ENCODE results near the gene ITPRIP. TPM values are rescaled to one million over a fixed set of nuclear protein-coding genes. Genes with fewer than 3 reads are reported as not detected.

Gene ITPRIP
- total RNA-seq, 1 experiment from 2014 or later, result 12.0 TPM

DNA sequence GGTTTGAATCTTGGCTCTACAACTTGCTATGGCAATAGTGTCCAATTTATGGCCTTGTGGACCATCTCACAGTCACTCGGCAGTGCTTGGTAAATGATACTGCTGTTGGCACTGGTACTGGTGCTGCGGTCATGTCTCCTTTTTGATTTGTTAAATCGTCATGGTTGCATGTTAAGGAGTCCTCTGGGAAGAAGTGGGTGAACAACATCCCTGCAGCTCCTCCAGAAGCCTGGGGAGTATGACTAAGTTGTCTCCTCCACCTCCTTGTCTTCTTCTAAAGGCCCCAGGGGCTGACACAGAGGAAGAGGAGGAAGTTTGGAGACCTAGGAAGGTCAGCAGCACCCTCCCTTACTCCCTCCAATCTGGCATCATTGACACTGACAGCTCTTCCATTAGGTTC, 8.5 kb downstream of the ITPRIP start:
- H3K9ac ChIP-seq (ENCODE audit: low read length), result peak overlapping the region; percentile 64

DNA sequence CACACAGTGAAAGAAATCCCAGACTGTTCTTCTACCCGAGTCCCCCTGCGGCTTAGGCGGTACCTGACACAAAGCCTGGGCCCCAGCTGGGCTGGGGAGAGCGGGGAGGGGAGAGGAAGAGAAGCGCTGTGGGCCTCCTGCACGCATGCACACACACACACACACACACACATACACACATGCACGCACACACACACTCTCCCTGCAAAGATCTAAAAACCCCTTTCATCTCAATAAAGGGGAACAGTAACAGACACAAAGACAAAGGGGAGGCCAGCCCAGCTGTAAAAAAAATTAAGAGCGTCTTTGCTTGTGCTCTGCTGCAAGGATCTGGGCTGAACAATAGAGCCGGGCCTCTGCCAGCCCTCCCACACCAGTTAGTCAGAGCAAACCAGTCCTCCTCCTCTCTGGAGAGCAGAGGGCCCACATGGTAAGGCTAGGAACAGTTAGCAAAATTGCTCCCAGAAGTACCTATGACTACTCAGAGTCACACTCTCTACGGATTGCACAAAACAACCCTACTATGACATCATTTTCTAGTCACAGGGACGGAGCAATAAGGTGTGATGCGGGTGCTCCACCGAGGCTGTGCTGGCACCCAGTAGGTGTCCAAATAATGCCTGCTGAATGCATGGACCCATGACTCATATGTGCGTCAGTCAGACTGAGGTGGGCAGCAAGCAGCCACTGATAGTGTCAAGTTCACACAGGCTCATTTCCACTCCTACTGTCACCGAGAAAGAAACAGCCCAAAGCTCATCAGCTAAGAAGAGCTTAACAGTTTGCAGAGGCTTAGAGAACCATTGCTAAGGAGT, 9.2 kb downstream of the ITPRIP start:
- no peaks in the 10 kb centered on the region for H3K9me2 ChIP-seq (ENCODE audit: insufficient read depth)
- H3K9me3 ChIP-seq (ENCODE audit: control insufficient read depth in 1 of 2, insufficient read depth in 1 of 2, low read depth in 1 of 2, low read length in 2 of 2), result no peaks in the 10 kb centered on the region
- peaks cover 78% of the 10 kb centered on the region for H3K79me2 ChIP-seq (ENCODE audit: insufficient read depth, low read length)
- H3K36me3 ChIP-seq (ENCODE audit: control insufficient read depth in 1 of 2, insufficient read depth in 2 of 2, low read length in 2 of 2), result no peaks in the 10 kb centered on the region
- POLR2A ChIA-PET, result interaction anchor here (1.0 to 1.3 kb wide), 3 partner anchors 9 to 18 kb away, joined by 3 to 5 read pairs (median 3); partner anchors contain the start of gene ITPRIP
- DNase-seq (ENCODE audit: low read depth, low spot score) (peak; percentile 94), ATAC-seq (peak; percentile 78)
- H3K27ac ChIP-seq (ENCODE audit: low read depth, low read length), result peak overlapping the region; percentile 87
- peak overlapping the region; percentile 85 for H3K4me2 ChIP-seq (ENCODE audit: low read length)
- CTCF ChIA-PET, result interaction anchor here (1.0 to 2.4 kb wide), 5 partner anchors 9 to 54 kb away, joined by 3 to 7 read pairs (median 3); partner anchors contain the start of genes CFAP58 and ITPRIP
- H3K9ac ChIP-seq (ENCODE audit: low read length), result peak overlapping the region; percentile 64
- no peaks in the 10 kb centered on the region for H3K27me3 ChIP-seq (ENCODE audit: insufficient read depth, low read length)
- intact Hi-C loops (cut with micrococcal nuclease), result loop anchor here (1.0 kb wide), 1 partner anchor 9 kb away; the partner anchor contains the start of gene ITPRIP
- no peaks in the 10 kb centered on the region for H4K20me1 ChIP-seq (ENCODE audit: insufficient read depth)
- peaks cover 61 to 66% of the 10 kb centered on the region in 2 experiments for H3K4me1 ChIP-seq (ENCODE audit: control insufficient read depth in 1 of 2, insufficient read depth in 2 of 2, low read length in 2 of 2)
- RAD21 ChIA-PET (ENCODE audit: low non-redundant PET in 1 of 2, low total read pairs in 2 of 2, uncharacterized antibody in 2 of 2, unreplicated experiment in 2 of 2), result no interaction called here
- peak overlapping the region; percentile 37 for H2AFZ ChIP-seq (ENCODE audit: low read depth, low read length, poor library complexity, severe bottlenecking)
- TF ChIP-seq ELF1 (IDR thresholded peaks at IDR 0.05; ENCODE audit: borderline replicate concordance, low read depth), result no peak
- peak; percentile 23 for TF ChIP-seq YY1 (IDR thresholded peaks at IDR 0.05; ENCODE audit: extremely low read depth, insufficient replicate concordance, low read depth, low read length)
- TF ChIP-seq, protein P1, sequence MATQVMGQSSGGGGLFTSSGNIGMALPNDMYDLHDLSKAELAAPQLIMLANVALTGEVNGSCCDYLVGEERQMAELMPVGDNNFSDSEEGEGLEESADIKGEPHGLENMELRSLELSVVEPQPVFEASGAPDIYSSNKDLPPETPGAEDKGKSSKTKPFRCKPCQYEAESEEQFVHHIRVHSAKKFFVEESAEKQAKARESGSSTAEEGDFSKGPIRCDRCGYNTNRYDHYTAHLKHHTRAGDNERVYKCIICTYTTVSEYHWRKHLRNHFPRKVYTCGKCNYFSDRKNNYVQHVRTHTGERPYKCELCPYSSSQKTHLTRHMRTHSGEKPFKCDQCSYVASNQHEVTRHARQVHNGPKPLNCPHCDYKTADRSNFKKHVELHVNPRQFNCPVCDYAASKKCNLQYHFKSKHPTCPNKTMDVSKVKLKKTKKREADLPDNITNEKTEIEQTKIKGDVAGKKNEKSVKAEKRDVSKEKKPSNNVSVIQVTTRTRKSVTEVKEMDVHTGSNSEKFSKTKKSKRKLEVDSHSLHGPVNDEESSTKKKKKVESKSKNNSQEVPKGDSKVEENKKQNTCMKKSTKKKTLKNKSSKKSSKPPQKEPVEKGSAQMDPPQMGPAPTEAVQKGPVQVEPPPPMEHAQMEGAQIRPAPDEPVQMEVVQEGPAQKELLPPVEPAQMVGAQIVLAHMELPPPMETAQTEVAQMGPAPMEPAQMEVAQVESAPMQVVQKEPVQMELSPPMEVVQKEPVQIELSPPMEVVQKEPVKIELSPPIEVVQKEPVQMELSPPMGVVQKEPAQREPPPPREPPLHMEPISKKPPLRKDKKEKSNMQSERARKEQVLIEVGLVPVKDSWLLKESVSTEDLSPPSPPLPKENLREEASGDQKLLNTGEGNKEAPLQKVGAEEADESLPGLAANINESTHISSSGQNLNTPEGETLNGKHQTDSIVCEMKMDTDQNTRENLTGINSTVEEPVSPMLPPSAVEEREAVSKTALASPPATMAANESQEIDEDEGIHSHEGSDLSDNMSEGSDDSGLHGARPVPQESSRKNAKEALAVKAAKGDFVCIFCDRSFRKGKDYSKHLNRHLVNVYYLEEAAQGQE (IDR thresholded peaks at IDR 0.05; ENCODE audit: low read depth), result no peak
- TF ChIP-seq TCF7L2 (IDR thresholded peaks at IDR 0.05; ENCODE audit: borderline replicate concordance, extremely low read depth, insufficient read depth, insufficient read length), result no peak
- peak; percentile 71 for TF ChIP-seq POLR2AphosphoS5 (IDR thresholded peaks at IDR 0.05; ENCODE audit: low read depth, low read length)
- 0 out of 2 replicates have a peak, but pooled peaks have one; percentile 11 for TF ChIP-seq ZFX (IDR thresholded peaks at IDR 0.05)
- H3K4me3 ChIP-seq (replicated peaks in 1 of 2; ENCODE audit: low read depth in 1 of 2, low read length in 2 of 2), result peak overlapping the region; percentile 21 to 51
- TSS peak; percentile 48 for BruUV-seq (replicated peaks)

More for the DNA sequence above, 8.5 kb downstream of the ITPRIP start:
- H3K36me3 ChIP-seq (ENCODE audit: control insufficient read depth in 1 of 2, insufficient read depth in 2 of 2, low read length in 2 of 2), result no peaks in the 10 kb centered on the region
- peak overlapping the region; percentile 85 for H3K4me2 ChIP-seq (ENCODE audit: low read length)
- POLR2A ChIA-PET, result interaction anchor here (1.0 to 1.3 kb wide), 3 partner anchors 9 to 18 kb away, joined by 3 to 5 read pairs (median 3); partner anchors contain the start of gene ITPRIP
- H3K27ac ChIP-seq (ENCODE audit: low read depth, low read length), result peak overlapping the region; percentile 87
- H3K9me2 ChIP-seq (ENCODE audit: insufficient read depth), result no peaks in the 10 kb centered on the region
- TF ChIP-seq SIN3A (IDR thresholded peaks at IDR 0.05; ENCODE audit: low read depth) (no peak), CEBPB (IDR thresholded peaks at IDR 0.05; ENCODE audit: low read depth) (no peak), POLR2A (IDR thresholded peaks at IDR 0.05; ENCODE audit: borderline replicate concordance, extremely low read depth, insufficient read depth, insufficient read length) (no peak), SP1 (IDR thresholded peaks at IDR 0.05; ENCODE audit: low read depth) (no peak)
- TF ChIP-seq, protein P2, sequence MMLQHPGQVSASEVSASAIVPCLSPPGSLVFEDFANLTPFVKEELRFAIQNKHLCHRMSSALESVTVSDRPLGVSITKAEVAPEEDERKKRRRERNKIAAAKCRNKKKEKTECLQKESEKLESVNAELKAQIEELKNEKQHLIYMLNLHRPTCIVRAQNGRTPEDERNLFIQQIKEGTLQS (IDR thresholded peaks at IDR 0.05), result no peak
- H4K20me1 ChIP-seq (ENCODE audit: insufficient read depth), result no peaks in the 10 kb centered on the region
- peak; percentile 32 for ATAC-seq
- CTCF ChIA-PET, result interaction anchor here (1.0 to 2.4 kb wide), 5 partner anchors 8 to 55 kb away, joined by 3 to 7 read pairs (median 3); partner anchors contain the start of genes CFAP58 and ITPRIP
- peak overlapping the region; percentile 21 to 51 for H3K4me3 ChIP-seq (replicated peaks in 1 of 2; ENCODE audit: low read depth in 1 of 2, low read length in 2 of 2)
- no peaks in the 10 kb centered on the region for H3K27me3 ChIP-seq (ENCODE audit: insufficient read depth, low read length)
- intact Hi-C loops (cut with micrococcal nuclease), result loop anchor here (1.0 to 10.0 kb wide), 2 partner anchors 9 to 435 kb away; partner anchors contain the start of gene ITPRIP
- H3K9me3 ChIP-seq (ENCODE audit: control insufficient read depth in 1 of 2, insufficient read depth in 1 of 2, low read depth in 1 of 2, low read length in 2 of 2), result no peaks in the 10 kb centered on the region
- RAD21 ChIA-PET (ENCODE audit: low non-redundant PET in 1 of 2, low total read pairs in 2 of 2, uncharacterized antibody in 2 of 2, unreplicated experiment in 2 of 2), result no interaction called here
- TSS peak; percentile 87 for BruUV-seq (replicated peaks)
- H2AFZ ChIP-seq (ENCODE audit: low read depth, low read length, poor library complexity, severe bottlenecking), result no peak overlapping the region
- DNase-seq (ENCODE audit: low read depth, low spot score), result peak; percentile 47
- H3K79me2 ChIP-seq (ENCODE audit: insufficient read depth, low read length), result peaks cover 83% of the 10 kb centered on the region
- peaks cover 61 to 70% of the 10 kb centered on the region in 2 experiments for H3K4me1 ChIP-seq (ENCODE audit: control insufficient read depth in 1 of 2, insufficient read depth in 2 of 2, low read length in 2 of 2)

Measured in HCT116 (cell line).